ENCODE results near the gene TRIM44.
A peak's percentile ranks its signal among the peaks of the same experiment; 100 is the strongest.
"Not testable (repeated sequence)": the region's sequence is repeated elsewhere in the genome, so short reads cannot be mapped to it uniquely, and the experiment has no call there.

The TRIM44 gene

GRCh38 chr11:35641964-35642363 lies 20.6 kb upstream of the TRIM44 start:
- in situ Hi-C loops (cut with HindIII; ENCODE audit: low sequenced_read_pairs), result loop anchor here (25.0 kb wide), 2 partner anchors 270 to 620 kb away; no protein-coding TSS in a partner anchor
- no peak overlapping the region for H3K4me3 ChIP-seq (ENCODE audit: low read depth, low read length)
- TF ChIP-seq CTCF (IDR thresholded peaks at IDR 0.05; ENCODE audit: low read depth, low read length), result no peak
- no peak for DNase-seq (ENCODE audit: low read depth, low spot score)

DNA sequence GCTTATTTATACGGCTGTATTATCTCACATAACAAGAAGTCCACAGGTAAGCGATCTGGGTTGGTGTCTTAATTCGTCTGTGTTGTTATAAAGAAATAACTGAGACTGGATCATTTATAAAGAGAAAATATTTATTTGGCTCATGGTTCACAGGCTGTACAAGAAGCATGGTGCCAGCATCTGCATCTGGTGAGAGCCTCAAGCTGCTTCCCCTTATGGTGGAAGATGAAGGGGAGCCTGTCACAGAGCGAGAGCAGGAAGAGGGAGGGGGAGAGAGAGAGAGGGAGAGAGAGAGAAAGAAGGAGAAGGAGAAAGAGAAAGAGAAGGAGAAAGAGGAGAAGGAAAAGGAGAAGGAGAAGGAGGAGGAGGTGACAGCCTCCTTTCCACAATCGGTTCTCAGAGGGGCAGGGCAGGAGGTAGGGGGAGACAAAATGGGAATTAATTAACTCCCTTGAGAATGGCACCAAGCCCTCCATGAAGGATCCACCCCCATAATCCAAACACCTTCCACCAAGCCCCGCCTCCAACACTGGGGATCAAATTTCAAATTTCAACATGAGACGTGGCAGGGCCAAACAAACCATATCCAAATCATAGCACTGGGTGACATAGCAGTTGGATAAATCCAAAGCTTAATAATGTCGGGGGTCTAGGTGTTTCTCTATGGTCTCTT lies 15.0 kb upstream of the TRIM44 start:
- no peak overlapping the region for H3K4me3 ChIP-seq (ENCODE audit: low read depth, low read length)
- no peak for DNase-seq (ENCODE audit: low read depth, low spot score)
- in situ Hi-C loops (cut with HindIII; ENCODE audit: low sequenced_read_pairs), result loop anchor here (25.0 kb wide), 2 partner anchors 265 to 615 kb away; no protein-coding TSS in a partner anchor
- no peak for TF ChIP-seq CTCF (IDR thresholded peaks at IDR 0.05; ENCODE audit: low read depth, low read length)

DNA sequence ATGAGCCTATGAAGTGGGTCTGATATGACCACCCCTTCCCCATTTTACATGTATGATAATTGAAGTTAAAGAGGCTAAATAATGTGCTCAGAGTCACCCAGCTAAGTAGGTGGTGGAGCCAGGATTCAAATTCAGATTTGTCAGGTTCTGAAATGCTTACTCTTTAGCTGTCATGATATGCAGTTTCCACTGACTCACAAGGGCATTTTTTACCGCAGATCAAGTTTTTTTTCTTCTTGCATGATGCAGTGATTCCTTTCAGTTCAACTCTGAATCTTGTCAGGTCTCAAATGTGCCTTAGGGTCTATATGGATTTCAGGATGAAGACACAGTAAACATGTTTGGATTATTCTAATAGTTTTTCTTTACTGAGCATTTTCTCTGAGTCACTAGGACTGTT lies 12.6 kb upstream of the TRIM44 start:
- in situ Hi-C loops (cut with HindIII; ENCODE audit: low sequenced_read_pairs), result no loop called here
- no peak overlapping the region for H3K4me3 ChIP-seq (ENCODE audit: low read depth, low read length)
- DNase-seq (ENCODE audit: low read depth, low spot score), result peak; percentile 34
- no peak for TF ChIP-seq CTCF (IDR thresholded peaks at IDR 0.05; ENCODE audit: low read depth, low read length)

GRCh38 chr11:35650467-35650866 lies 12.1 kb upstream of the TRIM44 start:
- in situ Hi-C loops (cut with HindIII; ENCODE audit: low sequenced_read_pairs), result no loop called here
- H3K4me3 ChIP-seq (ENCODE audit: low read depth, low read length), result no peak overlapping the region
- no peak for TF ChIP-seq CTCF (IDR thresholded peaks at IDR 0.05; ENCODE audit: low read depth, low read length)
- no peak for DNase-seq (ENCODE audit: low read depth, low spot score)

DNA sequence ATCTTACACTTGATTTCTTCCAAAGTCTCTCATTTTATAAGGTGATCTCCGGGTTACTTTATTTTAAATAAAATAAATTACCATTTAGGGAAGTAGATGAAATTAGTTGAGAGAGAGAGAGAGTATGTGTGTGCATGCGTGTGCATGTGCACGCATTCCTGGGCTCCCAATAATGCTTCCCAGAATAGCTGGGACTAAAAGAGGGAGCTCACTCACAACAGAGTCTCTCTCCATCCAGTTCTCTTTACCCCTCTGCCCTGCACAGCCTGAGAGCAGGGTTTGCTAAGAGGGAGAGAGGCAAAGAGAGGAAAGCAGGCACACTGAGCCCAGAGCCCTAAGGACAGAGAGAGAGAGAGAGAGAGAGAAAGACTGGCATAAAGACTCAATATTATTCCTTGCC lies 11.3 kb upstream of the TRIM44 start:
- no peak for DNase-seq (ENCODE audit: low read depth, low spot score)

GRCh38 chr11:35652786-35653185 lies 9.8 kb upstream of the TRIM44 start:
- H3K4me3 ChIP-seq (ENCODE audit: low read depth, low read length); in situ Hi-C loops (cut with HindIII; ENCODE audit: low sequenced_read_pairs); DNase-seq (ENCODE audit: low read depth, low spot score): not testable (repeated sequence)

More for the DNA sequence above, 11.3 kb upstream of the TRIM44 start:
- in situ Hi-C loops (cut with HindIII; ENCODE audit: low sequenced_read_pairs), result no loop called here
- no peak overlapping the region for H3K4me3 ChIP-seq (ENCODE audit: low read depth, low read length)
- no peak for TF ChIP-seq CTCF (IDR thresholded peaks at IDR 0.05; ENCODE audit: low read depth, low read length)

DNA sequence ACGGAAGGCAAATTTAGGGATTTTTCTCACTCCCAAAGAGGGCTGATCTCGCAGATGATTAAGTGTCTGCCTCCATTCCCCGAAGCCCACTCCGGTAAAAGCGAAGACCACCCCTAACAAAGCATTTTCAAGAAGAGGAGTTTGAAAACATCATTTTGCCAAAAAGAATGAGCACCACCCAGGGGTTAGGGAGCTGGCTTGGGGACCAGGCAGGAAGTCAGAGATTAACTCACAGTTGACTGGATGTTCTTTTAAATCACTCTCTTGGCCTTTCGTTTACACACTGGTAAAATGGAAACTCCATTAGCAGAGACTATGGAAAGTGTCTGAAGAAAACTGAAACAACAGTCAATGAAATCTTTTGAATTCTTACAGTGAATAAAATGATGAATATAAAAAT lies 7.9 kb upstream of the TRIM44 start:
- no peak overlapping the region for H3K4me3 ChIP-seq (ENCODE audit: low read depth, low read length)
- no peak for TF ChIP-seq CTCF (IDR thresholded peaks at IDR 0.05; ENCODE audit: low read depth, low read length)
- in situ Hi-C loops (cut with HindIII; ENCODE audit: low sequenced_read_pairs), result no loop called here
- DNase-seq (ENCODE audit: low read depth, low spot score), result no peak
